ENCODE measurements around the gene ATAD3C.
"Not testable (repeated sequence)": the region's sequence is repeated elsewhere in the genome, so short reads cannot be mapped to it uniquely, and the experiment has no call there.

ATAD3C gene

DNA sequence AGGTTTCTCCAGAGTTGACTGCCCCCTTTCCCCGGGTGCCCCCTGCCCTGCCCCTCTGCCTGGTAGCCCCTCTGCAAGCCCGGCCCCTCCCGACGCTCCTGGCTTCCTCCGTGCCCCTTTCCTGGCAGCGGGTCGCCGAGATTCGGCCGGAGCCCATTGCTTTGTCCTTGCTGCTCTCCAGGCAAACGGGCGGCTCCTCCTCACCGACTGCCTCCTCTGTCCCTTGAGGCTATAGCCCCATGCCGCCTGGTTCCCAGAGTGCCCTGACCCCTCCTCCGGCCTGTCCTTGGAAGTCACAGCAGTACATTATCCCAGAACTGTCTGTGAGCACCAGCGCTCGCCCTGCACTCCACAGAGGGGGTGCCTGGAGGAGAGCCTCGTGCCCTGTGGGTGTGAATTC, 64.2 kb downstream of the ATAD3C start:
- DNase-seq: not testable (repeated sequence)

DNA sequence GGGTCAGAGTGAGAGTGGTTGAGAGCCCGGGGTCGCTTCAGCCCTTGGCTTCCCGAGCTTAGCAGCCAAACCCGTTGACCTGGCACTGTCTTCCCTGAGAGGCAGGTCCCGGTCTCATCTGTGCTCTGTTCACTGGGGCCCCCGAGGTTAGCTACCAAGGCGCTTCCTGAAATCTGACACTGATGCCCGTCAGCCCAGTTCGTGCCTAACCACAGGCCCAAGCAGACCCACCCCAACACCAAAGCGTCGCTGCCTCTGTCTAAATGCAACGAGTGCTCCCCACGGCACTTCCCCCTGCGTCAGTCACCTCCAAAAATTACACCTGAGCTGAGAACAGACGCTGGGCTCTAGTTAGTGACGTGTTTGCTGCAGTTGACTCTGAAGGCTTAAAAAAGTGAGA, 64.9 kb downstream of the ATAD3C start:
- DNase-seq: not testable (repeated sequence)

DNA sequence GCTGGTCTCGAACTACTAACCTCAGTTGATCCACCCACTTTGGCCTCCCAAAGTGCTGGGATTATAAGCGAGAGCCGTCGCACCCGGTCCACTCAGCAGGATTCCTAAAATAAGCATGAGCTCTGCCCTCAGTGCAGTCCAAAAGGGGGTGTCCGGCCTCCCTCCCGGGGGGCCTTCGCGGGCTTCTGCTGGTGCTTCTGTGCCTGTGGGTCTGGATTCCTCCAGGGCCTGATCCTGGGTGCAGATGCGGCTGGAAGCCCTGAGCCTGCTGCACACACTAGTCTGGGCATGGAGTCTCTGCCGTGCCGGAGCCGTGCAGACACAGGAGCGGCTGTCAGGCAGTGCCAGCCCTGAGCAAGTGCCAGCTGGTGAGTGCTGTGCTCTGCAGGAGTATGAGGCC, 67.4 kb downstream of the ATAD3C start:
- DNase-seq: not testable (repeated sequence)

DNA sequence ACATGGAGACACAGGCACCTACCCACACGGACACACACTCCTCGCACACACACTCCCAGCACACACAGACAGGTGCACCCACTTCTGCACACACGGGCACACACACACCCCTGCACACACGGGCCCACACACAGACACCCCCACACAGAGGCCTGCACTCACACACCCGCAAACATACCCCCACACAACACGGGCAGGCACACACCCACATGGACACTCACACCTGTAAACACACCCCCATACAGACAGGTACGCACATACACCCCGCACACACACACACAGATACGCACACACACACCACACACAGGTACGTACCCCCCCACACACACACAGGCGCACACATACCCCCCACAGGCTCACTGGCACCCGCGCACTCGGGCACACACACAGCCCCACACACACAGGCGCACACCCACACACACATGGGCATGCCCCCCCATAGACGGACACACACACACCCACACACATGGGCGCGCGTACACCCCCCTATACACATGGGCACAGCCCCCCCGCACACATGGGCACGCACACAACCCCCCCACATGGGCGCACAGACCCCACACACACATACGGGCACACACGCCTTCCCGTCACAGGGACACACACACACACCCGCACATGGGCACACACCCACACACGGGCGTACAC, 68.6 kb downstream of the ATAD3C start:
- DNase-seq: no peak

DNA sequence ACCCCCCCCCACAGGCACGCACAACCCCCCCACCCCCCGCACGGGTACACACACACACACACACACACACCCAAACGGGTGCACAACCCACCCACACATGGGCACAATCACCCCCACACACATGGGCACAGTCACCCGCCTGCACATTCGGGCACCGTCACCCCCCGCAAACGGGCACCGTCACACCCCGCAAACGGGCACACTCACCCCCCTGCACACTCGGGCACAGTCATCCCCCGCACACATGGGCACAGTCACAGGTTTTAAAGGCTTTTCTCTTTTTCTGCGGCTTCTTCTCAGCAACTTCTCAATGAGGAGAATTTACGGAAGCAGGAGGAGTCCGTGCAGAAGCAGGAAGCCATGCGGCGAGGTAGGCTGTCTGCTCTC, 69.1 kb downstream of the ATAD3C start:
- DNase-seq: not testable (repeated sequence)
